Activated naive CD8-positive, alpha-beta T cell treated with anti-CD3 and anti-CD28 coated beads, Interleukin-2, amount 50 U/mL, for 24 hours (primary cell): Measurements from ENCODE around the gene NKX6-2.

Experiments used
- ATAC-seq: fragments of 150-1000 bp; cut with Tn5 transposase; one replicate; pipeline ENCODE4 v1.10.0; 2021
- DNase-seq: peaks from one replicate; pipeline ENCODE4 v3.0.0; 2021
- H3K27ac Mint-ChIP-seq: one replicate; pipeline ENCODE4 v1.8.0; 2021; ENCODE audit warnings: mild to moderate bottlenecking, mixed read lengths
- H3K27me3 Mint-ChIP-seq: one replicate; pipeline ENCODE4 v1.8.0; 2021; ENCODE audit warnings: mixed read lengths
- H3K36me3 Mint-ChIP-seq: one replicate; pipeline ENCODE4 v1.8.0; 2021; ENCODE audit warnings: low read depth, mixed read lengths
- H3K4me1 Mint-ChIP-seq: one replicate; pipeline ENCODE4 v1.8.0; 2021; ENCODE audit warnings: mixed read lengths
- H3K4me3 Mint-ChIP-seq: one replicate; pipeline ENCODE4 v1.8.0; 2021; ENCODE audit warnings: mild to moderate bottlenecking, moderate library complexity, mixed read lengths
- H3K9me3 Mint-ChIP-seq: one replicate; pipeline ENCODE4 v1.8.0; 2021; ENCODE audit warnings: mixed read lengths

The NKX6-2 gene

DNA sequence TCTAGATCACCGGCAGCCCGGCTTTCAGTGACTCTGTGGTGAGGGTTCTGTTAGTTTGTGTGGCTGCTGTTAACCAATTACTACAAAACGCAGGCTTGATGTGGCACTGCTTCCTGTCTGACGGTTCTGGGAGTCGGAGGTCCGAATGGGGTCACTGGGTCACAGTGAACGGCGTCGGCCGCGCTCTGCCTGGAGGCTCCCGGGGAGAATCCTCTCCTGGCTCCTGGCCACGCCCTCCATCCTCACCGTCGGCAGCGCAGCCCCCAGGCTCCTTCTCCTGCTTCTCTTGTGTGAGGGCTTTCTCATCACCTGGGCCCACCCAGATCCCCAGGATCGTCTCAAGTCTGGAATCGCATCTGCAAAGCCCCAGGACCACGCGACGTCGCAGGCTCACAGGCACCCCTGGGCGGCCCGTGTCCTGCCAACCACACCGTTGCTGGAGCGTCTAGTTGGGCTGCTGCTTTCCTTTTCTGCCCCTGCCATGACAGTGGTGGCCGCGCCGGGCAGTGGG lies 31.8 kb upstream of the NKX6-2 start:
- H3K36me3 Mint-ChIP-seq, result no peaks in the 10 kb centered on the region
- no peaks in the 10 kb centered on the region for H3K4me1 Mint-ChIP-seq
- H3K27me3 Mint-ChIP-seq, result peaks cover 11% of the 10 kb centered on the region

DNA sequence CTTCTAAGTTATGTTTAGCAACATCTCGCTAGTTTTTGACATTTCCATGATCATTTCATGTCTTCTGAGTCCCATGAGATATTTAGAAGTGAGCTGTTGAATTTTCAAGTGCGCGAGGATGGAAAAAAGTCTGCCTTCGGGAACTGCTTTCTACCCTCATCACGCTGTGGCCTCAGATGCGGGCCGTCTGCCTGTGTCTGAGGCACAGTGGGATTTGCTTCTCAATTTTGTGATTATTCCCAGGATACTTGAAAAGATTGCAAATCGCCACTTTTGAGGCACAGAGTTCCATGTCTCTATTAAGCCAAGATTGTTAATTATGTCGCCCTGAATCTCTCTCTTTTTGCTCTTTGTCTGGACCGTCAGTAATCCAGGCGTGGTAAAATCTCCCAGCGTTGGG lies 30.8 kb upstream of the NKX6-2 start:
- H3K36me3 Mint-ChIP-seq, result no peaks in the 10 kb centered on the region
- no peaks in the 10 kb centered on the region for H3K4me1 Mint-ChIP-seq
- no peak overlapping the region for H3K27ac Mint-ChIP-seq
- ATAC-seq (no peak), DNase-seq (no peak)
- no peaks in the 10 kb centered on the region for H3K9me3 Mint-ChIP-seq
- no peak overlapping the region for H3K4me3 Mint-ChIP-seq
- peaks cover 11% of the 10 kb centered on the region for H3K27me3 Mint-ChIP-seq

More for the DNA sequence above, 31.8 kb upstream of the NKX6-2 start:
- H3K9me3 Mint-ChIP-seq, result no peaks in the 10 kb centered on the region
- DNase-seq, result no peak
- H3K27ac Mint-ChIP-seq, result no peak overlapping the region
- H3K4me3 Mint-ChIP-seq, result no peak overlapping the region
- ATAC-seq, result no peak

DNA sequence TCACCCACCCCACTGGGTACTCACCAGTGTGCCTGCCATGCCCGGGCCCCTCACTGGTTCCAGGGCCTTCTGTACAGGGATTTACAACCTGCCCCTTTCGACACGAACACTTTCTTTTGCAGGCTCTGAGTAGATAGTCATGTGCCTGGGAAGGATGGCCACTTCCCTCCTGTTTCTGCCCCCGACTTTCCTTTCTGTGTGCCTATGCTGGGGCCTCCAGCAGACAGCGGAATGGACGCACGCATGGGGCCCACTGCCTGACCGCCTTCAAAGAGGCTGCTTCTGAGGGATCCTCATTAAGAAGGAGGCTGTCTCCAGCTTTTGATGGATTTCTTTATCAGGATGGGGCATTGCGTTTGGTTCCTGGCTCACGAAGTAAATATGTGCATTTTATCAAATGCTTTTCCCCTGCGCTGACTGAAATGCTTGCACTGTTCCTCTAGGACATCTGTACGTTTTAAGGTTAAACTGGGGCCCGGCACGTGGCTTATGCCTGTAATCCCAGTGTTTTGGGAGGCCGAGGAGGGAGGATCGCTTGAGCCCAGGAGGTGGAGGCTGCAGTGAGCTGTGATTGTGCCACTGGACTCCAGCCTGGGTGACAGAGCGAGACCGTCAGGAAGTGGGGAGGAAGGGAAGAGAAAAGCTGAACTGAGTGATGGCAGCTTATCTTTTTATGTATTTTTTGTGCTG lies 29.4 kb upstream of the NKX6-2 start:
- DNase-seq (no peak), ATAC-seq (no peak)
- H3K4me3 Mint-ChIP-seq, result no peak overlapping the region
- no peaks in the 10 kb centered on the region for H3K4me1 Mint-ChIP-seq
- no peaks in the 10 kb centered on the region for H3K36me3 Mint-ChIP-seq
- H3K9me3 Mint-ChIP-seq, result no peaks in the 10 kb centered on the region
- H3K27ac Mint-ChIP-seq, result no peak overlapping the region
- H3K27me3 Mint-ChIP-seq, result peaks cover 11% of the 10 kb centered on the region

DNA sequence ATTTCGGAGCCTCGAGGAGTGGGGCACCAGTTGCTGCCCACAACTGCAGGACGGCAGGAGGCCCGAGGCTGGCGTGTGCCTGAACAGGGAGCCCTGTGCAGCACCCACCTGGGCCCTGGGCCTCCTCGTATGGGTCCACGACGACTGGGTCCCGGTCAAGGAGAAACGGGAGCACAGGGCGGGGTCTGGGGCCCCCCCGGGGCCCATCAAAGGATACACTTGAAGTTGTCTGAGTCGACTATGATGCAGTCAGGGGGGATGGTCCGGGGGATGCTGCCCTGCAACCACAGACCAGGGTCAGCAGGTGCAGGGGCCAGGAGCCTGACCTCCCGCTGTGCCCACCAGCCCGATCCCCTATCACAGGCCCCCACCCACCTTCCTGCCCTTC lies 28.5 kb upstream of the NKX6-2 start:
- Mint-ChIP-seq H3K36me3 (no peaks in the 10 kb centered on the region), H3K9me3 (no peaks in the 10 kb centered on the region), H3K27me3 (peaks cover 9% of the 10 kb centered on the region), H3K27ac (no peak overlapping the region), H3K4me1 (no peaks in the 10 kb centered on the region), H3K4me3 (no peak overlapping the region)
- ATAC-seq (no peak), DNase-seq (no peak)

DNA sequence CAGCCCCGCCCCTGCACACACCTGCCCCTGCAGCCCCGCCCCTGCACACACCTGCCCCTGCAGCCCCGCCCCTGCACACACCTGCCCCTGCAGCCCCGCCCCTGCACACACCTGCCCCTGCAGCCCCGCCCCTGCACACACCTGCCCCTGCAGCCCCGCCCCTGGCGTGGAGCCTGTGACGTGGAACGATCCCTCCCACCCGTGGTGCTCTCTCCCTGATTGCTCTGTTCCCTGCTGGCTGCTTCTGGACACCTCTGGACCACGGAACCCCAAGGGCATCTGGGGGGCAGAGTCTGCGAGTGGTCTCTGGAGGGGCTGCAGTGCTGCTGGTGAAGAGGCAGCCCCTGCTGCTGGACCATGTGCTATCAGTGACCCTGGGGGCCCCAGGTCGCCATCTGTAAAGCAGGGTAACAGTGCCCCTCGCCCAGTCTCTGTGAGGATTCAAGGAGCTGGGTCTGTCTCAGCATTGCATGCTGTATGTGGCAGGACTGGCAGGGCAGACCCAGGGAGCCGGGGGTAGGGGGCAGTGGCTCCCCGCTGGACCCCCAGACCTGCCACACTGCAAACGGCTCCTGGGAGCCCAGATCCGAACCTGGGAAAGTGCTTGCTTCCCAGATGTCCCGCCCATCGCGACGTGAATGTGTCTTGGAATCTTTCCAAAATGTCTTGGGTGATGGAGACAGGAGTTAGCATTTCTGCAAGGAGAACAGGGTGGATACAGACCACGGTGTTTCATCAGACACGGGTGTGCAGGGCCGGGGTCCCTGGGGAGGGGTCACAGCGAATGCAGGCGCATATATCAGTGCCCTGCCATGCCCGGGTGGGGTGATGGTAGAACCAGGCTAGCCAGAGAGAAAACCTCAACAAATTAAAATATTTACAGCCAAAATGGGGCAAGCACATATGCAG lies 27.9 kb upstream of the NKX6-2 start:
- no peak overlapping the region for H3K27ac Mint-ChIP-seq
- H3K36me3 Mint-ChIP-seq, result no peaks in the 10 kb centered on the region
- no peaks in the 10 kb centered on the region for H3K4me1 Mint-ChIP-seq
- peaks cover 9% of the 10 kb centered on the region for H3K27me3 Mint-ChIP-seq
- no peaks in the 10 kb centered on the region for H3K9me3 Mint-ChIP-seq
- no peak for ATAC-seq
- H3K4me3 Mint-ChIP-seq, result no peak overlapping the region
- no peak for DNase-seq

DNA sequence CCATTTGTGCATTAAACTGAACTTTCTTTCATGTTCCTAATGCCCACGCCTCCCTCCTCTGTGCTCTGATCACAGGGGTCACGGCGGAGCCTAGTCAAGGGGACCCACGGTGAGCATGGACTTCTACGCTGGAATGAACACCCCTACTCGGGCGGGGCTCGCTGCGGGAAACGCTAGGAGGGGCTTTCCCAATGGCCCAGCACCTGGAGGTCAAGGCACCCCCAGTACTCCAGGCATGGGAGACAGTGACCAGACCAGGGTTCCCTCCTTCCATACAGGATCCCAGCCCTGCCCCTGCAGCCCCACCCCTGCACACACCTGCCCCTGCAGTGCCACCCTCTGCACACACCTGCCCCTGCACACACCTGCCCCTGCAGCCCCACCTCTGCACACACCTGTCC lies 27.1 kb upstream of the NKX6-2 start:
- Mint-ChIP-seq H3K27me3 (peaks cover 6% of the 10 kb centered on the region), H3K4me3 (no peak overlapping the region), H3K4me1 (no peaks in the 10 kb centered on the region), H3K9me3 (no peaks in the 10 kb centered on the region), H3K36me3 (no peaks in the 10 kb centered on the region), H3K27ac (no peak overlapping the region)
- ATAC-seq, result no peak
- DNase-seq, result no peak

DNA sequence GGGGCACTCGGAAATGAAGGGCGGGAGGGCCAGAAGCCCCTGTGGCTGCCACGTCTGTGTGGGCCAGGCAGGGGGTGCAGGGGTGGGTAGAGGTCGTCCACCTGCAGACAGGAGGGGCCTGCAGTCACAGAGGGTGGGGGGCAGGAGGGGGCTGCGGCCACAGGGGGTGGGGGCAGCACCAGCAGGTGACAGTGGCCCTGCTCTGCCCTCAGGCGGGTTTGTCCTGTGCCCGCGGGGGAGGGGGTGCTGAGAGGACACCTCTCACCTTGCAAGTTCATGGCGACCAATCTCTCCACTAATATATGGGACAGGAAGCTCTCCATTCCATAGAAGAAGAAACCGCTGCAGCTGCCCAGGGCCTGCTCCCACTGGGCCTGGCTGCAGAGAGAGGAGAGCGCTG lies 26.6 kb upstream of the NKX6-2 start:
- ATAC-seq, result no peak
- peaks cover 6% of the 10 kb centered on the region for H3K27me3 Mint-ChIP-seq
- no peaks in the 10 kb centered on the region for H3K4me1 Mint-ChIP-seq
- H3K4me3 Mint-ChIP-seq, result no peak overlapping the region
- no peak overlapping the region for H3K27ac Mint-ChIP-seq
- DNase-seq, result no peak
- H3K9me3 Mint-ChIP-seq, result no peaks in the 10 kb centered on the region
- H3K36me3 Mint-ChIP-seq, result no peaks in the 10 kb centered on the region

DNA sequence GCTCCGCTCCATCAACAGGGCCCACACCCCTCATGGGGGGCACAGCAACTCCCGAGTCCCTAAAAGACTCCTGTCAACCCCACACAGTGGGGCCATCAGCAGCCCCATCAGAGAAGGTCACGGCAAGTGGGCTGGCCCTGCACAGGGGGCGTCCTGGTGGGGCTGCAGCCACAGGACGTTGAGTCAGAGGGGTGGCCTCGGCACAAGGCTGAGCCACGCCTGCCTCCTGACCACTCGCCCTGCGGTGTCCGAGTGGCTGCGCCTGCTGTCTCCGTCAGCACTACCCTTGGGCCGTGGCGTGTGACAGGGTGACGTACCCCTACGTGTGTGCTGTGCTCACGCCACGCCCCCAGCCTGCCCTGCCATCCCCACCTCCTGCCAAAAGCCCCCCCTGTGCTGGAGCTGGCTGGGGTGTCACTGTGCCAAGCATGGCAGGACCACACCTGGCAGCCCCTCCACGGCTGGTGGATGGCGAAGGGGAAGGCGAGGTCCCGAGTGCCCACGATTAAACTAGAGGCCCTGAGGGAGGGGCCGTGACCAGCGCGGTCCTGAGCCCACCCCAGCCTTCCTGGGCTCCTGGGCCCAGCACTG lies 26.0 kb upstream of the NKX6-2 start:
- H3K9me3 Mint-ChIP-seq, result no peaks in the 10 kb centered on the region
- H3K27ac Mint-ChIP-seq, result no peak overlapping the region
- no peak for ATAC-seq
- DNase-seq, result no peak
- H3K4me1 Mint-ChIP-seq, result no peaks in the 10 kb centered on the region
- no peak overlapping the region for H3K4me3 Mint-ChIP-seq
- H3K36me3 Mint-ChIP-seq, result no peaks in the 10 kb centered on the region
- peaks cover 6% of the 10 kb centered on the region for H3K27me3 Mint-ChIP-seq

DNA sequence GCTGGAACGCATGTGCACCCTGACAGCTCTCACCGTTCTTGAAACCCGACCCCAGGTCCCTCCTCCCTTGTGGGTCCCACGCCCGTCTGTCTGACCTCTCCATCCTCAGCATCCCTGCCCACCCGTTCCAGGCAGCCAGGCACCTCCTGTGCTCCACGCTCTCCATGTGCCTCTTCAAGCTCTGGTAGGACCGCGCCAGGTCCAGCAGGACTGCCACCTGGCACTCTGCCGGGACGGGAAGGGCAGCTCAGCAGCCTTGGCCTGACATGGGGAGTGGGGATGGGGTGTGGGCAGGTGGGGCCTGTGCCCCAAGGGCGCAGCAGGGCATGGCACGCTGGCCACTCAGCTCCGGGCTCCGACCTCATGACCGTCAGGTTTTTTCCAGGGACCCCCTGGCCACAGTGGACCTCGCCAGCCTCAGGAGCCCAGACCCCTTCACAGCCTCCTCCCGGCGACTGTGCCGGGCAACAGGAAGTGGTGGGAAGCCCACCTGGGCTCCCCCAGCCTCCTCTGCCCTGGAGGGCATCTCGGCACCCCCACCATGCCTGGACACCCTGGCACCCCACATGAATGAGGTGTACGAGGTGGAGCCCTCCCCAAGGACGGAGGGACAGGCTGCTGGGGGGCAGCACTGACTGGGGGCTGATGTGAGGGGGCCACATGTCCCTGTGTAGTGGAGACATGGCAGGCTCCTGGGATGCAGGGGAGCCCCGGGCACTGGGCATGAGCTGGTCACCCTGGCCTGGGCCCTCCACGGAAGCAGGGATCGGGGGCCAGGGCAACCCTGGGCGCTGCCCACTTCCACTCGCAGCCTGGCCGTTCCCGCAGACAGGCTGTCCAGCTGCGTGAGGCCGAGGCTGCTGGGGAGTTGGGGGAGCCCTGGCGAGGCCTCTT lies 25.1 kb upstream of the NKX6-2 start:
- no peaks in the 10 kb centered on the region for H3K4me1 Mint-ChIP-seq
- no peak overlapping the region for H3K27ac Mint-ChIP-seq
- ATAC-seq (no peak), DNase-seq (no peak)
- no peak overlapping the region for H3K4me3 Mint-ChIP-seq
- H3K9me3 Mint-ChIP-seq, result no peaks in the 10 kb centered on the region
- H3K27me3 Mint-ChIP-seq, result peaks cover 3% of the 10 kb centered on the region
- no peaks in the 10 kb centered on the region for H3K36me3 Mint-ChIP-seq

DNA sequence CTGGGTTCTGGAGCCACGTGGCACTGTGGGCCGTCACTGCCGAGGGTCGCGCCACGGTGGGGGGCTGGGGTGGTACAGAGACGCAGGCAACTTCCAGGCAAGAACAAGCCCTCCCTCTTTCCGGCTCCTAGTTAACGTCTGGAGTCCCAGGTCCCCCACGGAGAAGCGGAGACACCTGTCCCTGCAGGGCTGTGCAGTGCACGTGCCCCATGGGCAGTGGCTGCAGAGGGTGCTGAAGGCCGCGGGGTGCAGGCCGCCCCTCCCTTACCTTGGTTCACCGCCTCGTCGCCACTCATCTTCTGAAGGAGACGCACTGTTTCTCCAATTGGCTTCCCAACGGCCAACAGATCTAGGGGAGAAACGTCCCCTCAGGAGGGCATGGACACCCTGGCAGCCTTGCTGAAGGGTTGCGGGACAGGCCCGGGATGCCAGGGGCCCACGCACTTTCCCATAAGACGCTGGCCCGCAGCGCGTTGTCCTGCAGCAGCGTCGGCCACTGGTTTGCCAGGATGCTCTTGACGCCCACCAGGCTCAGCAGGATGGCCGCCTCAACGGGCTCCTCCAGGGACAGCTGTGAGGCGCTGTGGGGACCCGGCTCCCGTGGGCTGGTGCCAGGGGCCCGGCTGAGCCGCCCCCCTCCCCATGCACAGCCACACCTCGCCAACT lies 24.3 kb upstream of the NKX6-2 start:
- Mint-ChIP-seq H3K27me3 (no peaks in the 10 kb centered on the region), H3K4me1 (no peaks in the 10 kb centered on the region), H3K36me3 (no peaks in the 10 kb centered on the region), H3K4me3 (no peak overlapping the region), H3K9me3 (no peaks in the 10 kb centered on the region), H3K27ac (no peak overlapping the region)
- no peak for ATAC-seq
- DNase-seq, result no peak

DNA sequence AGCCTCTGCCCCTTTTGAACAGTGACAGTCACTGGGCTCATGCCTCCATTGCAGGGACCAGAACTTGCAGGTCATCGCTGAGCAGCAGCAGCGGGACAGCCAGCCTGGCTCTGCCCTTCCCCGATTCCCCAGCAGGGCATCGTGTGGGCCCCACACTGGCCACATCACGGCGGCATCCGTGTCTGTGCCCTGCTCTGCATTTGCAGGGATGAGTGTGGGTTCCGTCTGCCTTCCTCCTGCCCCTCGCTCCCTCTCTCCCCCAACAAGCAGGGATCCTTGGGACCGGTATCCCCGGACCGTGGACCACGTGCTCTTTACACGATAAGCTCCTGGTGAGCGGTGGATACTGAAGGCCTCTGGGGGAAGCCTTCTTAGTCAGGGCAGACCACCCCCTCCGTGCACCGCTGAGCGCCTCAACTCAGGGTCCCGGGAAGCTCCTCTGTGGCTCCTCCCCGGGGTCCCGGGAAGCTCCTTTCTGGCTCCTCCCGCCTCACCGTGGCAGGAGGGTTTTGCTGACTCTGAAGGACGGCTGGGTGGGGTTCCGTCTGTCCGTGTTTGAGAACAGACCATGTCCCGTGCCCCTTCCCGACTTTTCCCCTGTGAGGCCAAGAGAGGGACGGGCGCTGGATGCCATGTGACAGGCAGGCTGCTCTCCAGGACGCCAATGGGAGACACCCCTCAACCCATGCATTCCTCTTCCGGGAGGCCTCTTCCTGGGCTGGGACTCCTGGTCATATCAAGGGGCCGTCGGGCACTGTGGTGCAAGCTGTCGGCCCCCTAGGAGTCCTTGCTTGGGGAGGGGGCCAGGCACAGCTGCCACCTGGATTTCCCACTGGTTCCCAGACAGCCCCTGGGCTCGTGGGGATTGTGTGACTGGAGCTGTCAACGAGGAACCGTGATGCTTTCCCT lies 23.5 kb upstream of the NKX6-2 start:
- Mint-ChIP-seq H3K36me3 (no peaks in the 10 kb centered on the region), H3K9me3 (no peaks in the 10 kb centered on the region), H3K4me3 (no peak overlapping the region), H3K27me3 (no peaks in the 10 kb centered on the region), H3K27ac (no peak overlapping the region), H3K4me1 (no peaks in the 10 kb centered on the region)
- ATAC-seq (no peak), DNase-seq (no peak)

DNA sequence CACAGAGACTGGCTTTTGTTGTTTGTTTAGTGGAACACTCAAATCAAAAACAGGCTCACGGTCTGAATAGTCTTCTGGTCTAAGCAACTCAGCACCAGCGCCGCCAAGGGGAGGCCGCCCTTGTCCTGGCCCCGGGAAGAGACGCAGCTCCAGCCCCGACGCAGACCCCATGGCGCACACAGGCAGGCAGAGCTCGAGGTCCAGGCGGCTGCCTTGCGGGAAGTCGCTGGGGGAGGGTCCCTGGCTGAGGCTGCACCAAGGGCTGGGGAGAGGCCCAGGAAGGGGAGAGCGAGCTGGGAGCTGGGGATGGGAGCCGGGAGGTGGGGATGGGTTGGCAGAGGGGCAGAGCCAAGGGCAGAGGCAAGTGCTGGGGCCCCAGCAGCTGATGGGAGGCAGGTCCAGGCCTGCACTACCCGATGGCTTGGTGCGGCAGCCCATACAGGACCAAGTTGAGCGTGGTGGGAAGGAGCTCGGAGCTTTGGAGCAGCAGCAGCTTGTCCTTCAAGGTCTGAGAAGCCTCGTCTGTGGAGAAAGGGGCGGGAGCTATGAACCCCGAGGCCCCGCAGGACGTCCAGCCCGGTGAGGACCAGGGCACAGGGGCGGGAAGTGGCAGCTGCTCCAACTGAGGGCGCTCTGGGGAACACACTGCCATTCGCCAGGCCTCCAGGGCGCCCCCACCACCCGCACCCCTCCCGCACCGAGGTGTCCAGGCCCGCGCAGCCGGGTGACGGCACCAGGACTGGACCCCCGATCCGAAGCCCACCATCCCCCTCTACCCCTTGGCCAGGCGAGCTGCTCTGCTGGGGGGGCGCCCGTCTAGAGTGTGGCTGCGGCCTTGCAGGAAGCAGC lies 22.7 kb upstream of the NKX6-2 start:
- no peak overlapping the region for H3K27ac Mint-ChIP-seq
- H3K9me3 Mint-ChIP-seq, result no peaks in the 10 kb centered on the region
- H3K4me3 Mint-ChIP-seq, result no peak overlapping the region
- ATAC-seq, result no peak
- H3K4me1 Mint-ChIP-seq, result no peaks in the 10 kb centered on the region
- DNase-seq, result no peak
- H3K27me3 Mint-ChIP-seq, result no peaks in the 10 kb centered on the region
- H3K36me3 Mint-ChIP-seq, result no peaks in the 10 kb centered on the region
